ENCODE results near the gene DAND5.

- TF ChIP-seq CTCF (IDR thresholded peaks at IDR 0.05; ENCODE audit: low read depth, low read length, poor library complexity, severe bottlenecking) (no peak), EZH2phosphoT487 (IDR thresholded peaks at IDR 0.05; ENCODE audit: borderline replicate concordance, low read length) (peak; percentile 54; the same call in 1 of the 2 replicates)
These were observed 43.6 kb downstream of the DAND5 start for GRCh38 chr19:13012690-13013608.
